Stimulated activated CD4-positive, alpha-beta T cell treated with anti-CD3 and anti-CD28 coated beads, Interleukin-1b, Interleukin-23, amount 100 ng/mL, for 48 hours (primary cell): ENCODE data around the gene SLC37A1.
A peak's percentile ranks its signal among the peaks of the same experiment; 100 is the strongest.

Experiments used
- DNase-seq: peaks from one replicate; pipeline ENCODE4 v3.0.0-alpha.2; 2020

SLC37A1 gene

DNA sequence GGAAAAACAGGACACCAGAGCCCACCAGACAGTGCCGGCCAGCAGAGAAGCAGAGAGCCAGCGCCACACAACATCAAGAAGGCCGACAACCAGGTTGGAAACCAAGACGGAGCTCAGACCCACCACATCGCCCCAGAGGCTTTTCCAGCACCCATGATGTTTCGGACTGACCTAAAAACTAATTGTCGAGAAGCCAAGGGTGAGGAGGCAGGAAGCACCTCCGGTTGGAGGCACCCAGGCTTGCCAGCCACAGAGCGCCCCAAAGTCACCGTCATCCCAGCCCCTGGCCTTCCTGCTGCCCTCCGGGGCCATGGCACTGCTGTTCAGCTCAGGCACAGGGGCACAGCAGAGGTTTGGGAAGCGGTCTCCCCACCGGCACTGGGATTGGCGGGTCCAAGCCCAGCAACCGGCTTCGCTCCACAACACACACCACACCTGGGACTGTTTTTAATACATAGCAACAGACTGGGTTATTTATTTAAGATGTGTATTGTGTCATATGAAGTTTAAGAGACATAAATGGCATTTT, 67.2 kb downstream of the SLC37A1 start:
- no peak for DNase-seq

DNA sequence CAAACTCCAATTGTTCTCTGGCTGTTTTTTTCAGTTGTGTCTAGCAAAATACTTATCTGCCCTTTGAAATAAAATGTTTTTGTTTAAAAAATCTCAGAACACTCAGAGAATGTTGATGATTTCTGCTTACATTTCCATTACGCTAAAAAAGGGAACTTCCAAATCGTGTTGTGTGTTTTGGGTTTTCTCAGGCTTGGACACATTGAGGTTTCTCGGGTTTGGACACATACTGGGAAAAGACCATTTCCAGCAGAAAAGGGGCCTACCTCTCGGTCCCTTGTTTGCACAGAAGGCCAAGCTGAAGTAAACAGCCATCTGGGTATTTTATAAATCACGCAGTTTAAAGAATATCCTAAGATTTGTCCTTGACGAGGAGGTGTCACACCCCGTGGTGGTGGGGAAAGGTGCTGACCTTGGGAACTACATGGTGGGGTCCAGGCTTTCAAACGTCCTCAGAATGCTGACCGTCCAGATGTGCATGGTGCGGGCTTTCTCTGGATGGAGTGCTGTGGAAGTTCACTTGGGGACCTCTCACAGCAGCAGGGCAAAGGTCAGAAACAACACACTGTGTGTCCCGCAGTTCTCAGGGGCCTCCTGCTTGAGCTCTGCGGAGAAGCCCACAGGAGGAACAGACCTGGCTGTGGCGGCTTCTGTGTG, 67.8 kb downstream of the SLC37A1 start:
- no peak for DNase-seq

DNA sequence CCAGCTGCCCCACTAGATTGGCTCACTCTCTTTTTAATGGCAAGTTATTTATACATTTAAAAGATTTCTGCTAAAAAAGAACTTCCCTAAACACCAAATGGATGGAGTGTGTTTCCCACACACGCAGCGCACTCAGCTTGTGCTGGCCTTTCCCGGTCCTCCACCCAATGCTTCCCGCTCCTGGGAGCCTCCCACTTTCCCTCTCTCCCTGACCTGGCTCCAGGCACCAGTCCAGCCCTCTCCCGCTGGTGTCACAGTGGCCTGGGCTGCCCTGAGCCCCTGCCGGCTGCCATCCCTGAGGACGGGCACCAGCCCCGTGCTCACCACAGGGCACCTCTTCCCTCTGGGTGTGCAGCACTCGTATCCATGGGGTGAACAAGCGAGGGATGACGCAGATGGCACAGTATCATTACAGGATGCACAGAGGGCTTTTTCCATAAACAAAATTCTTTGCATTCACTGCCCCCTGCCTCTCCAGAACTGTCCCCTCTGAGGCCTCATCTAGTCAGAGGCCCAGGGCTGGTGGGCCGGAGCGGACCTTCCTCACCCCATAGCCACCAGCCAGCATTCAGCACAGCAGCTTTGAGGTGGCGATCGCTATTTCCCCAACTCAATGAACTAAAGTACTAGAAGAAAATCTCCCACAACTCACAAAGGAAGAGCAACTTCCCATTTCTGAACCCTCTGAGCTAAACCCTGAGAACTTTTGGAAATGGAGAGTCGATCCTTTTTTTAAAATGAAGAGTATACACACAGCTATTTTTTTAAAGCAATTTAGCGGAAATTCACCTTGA, 68.5 kb downstream of the SLC37A1 start:
- DNase-seq, result no peak

DNA sequence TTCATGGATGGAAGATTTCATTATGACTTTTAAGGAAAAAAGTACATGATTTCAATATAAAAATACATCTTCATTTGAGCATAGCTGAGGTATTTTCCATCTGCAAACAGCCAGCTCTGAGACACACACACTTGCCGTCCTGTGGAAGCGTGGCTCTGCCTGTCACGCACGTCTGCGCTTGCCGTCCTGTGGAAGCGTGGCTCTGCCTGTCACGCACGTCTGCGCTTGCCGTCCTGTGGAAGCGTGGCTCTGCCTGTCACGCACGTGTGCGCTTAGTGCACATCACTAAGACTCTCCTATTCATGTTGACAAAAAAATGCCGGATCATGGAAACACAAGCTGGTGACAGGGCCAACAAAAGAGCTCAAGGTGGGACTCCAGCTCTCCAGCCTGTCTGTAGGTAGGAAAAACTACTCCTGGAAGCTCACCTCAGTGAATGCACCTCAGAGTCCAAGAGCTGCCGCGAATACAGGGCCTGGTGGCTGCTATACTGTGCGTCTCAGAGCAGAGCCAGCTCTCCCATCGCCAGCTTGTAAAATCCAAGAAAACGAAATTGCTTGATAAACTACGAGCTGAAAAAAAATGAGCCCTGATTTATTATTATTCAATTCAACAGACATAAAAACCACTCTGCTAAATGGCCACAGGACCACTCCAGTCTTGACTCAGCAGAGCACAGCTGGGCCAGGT, 69.3 kb downstream of the SLC37A1 start:
- no peak for DNase-seq

DNA sequence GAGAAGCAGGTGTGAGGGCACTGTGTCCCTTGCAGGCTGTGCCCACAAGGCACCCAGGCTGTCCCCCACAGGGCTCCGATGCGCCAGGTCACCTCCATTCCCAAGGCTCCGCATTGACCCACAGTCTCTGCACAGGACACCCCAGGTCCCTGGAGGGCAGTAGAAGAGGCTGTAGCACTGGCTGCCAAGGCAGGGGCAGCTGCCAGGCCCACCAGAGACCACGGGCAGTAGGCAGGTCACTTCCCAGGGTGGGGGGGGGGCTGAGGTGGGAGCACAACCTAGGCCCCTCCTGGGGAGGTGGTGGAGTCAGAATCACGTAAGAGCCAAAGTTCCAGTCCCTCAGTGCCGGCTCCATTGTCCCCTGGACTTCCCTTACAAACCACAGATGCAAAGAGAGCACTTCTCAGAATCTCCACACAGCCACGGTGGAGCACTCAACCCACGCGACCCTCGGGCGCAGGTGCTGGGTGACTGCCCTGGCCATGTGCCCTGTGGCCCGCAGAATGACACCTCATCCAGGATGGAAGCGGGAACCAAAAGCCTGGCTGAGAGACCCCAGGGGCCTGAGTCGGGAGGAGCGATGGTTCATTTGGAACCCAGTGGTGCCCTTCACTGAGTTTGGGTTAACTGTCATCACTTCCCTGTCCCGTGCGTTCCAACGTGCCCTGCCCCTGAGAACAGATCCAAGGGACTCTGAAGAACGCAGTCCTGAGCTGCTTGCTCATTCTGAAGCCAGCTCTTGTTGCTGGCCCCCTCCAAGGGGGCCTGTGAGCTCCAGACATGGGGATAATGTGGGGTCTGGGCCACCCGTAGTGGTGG, 70.0 kb downstream of the SLC37A1 start:
- no peak for DNase-seq

DNA sequence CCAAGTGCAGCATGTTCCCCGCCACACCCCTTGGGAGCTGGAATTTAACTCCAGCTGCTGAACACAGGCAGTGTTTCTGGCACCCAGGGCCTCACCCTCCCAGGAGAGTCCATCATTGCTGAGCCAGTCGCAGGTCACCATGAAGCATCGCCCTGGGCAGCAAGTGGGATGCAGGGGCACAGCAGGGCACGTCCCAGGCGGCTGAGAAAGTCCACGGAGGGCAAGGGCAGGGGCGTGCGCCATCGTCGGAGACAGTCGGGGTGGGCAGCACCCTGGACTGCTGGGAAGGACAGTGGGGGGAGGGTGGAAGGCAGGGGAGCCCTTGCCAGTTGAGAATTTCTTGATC, 70.6 kb downstream of the SLC37A1 start:
- no peak for DNase-seq

DNA sequence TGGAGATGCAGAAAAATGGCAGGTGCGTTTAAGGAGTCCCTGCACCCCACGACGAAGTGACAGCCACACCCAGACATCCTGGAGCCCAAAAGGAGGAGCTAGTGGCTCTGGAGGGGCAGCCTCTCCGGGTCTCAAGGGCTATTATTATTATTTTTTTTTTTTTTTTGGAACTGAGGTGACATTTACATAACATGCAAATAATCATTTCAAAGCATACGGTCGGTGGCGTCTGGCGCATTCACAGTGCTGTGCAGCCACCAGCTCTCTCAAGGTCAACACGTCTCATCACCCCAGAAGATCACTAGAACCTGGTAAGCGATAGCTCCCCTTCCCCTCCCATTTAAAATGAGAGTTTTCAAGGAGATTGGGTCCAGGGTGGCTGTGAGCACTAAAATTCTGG, 72.2 kb downstream of the SLC37A1 start:
- DNase-seq, result no peak

DNA sequence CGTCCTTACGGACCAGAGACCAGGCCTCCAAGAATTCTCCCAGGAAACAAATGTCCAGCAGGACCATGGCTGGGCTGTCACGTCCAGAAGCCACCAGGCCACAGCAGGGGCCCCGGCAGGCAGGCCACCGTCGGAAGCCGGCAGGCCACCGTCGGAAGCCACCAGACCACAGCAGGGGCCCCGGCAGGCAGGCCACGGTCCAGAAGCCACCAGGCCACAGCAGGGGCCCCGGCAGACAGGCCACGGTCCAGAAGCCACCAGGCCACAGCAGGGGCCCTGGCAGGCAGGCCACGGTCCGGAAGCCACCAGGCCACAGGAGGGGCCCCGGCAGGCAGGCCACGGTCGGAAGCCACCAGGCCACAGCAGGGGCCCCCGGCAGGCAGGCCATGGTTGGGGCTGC, 72.8 kb downstream of the SLC37A1 start:
- DNase-seq, result no peak

DNA sequence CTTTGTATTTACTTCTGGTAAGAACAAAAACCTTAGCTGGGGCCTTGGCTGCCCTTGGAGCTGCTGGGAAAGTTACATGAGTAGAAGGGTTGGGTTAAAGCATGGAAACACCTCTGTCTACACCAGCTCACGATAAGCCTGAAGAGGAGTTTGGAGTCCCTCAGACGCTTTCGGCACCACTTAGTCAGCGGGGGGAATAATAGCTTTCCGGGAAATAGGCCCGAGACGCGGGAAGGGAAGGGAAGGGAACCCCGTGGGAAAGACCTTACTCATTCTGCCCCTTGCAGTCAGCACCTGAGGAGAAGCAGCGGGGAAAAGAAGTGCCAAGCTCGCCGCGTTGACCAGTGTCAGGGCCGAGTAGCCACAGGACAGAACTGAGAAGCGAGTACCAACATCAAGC, 73.4 kb downstream of the SLC37A1 start:
- no peak for DNase-seq

DNA sequence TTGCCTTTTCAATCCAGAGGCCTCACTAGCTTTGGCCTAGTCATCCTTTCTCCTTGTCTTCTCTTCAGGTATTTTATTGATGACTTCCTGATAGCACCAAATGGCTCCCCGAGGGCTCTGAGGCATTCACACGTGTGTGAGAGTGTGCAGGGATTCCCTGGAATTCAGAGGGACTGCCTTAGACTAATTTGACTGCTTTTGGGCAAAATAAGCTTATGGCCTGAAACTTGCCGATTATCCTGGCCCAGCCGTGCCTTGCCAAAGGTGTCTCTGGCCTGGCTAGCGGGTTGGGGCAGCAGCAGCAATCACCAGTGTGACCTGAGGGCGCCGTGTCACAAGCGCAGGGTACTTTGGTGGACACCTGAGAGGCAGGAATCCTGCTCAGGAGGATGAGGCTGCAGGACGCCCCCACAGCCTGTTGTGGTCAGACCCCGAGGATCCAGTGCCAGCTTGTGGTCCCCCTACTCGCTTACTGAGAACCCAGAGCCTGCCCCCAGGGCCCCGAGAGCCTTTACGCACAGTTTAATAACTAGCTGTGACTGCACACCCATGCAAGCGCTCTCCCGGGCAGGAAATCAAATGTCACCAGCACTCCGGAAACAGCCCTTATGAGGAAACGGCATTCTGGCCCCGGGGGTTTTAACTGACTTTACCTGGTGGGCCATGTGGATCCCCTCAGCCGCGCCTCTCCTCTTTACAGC, 76.9 kb downstream of the SLC37A1 start:
- no peak for DNase-seq

DNA sequence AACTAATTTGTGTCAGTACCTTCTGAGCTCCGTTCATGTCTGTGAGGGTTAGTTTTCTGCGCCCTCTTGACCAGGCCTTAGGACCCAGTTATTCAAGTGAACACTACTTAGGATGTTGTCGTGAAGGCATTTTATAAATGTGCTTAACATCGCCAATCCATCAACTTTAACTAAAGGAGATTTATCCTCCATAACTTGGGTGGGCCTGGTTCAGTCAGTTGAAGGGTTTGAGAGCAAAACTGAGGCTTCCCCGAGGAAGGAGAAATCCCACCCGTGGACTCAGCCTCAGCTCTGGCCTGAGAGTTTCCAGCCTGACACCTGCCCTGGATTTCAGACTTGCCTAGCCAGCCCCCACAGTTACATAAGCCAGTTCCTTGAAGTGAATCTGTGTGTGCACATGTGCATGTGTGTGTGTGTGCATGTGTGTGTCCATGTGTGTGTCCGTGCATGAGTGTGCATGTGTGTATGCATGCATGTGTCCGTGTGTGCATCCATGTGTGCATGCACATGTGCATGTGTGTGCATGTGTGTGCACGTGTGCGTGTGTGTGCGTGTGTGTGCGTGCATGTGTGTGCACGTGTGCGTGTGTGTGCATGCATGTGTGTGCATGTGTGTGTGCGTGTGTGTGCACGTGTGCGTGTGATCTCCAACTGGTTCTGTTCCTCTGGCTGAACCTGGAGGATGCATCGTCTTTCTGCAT, 77.7 kb downstream of the SLC37A1 start:
- DNase-seq, result no peak

DNA sequence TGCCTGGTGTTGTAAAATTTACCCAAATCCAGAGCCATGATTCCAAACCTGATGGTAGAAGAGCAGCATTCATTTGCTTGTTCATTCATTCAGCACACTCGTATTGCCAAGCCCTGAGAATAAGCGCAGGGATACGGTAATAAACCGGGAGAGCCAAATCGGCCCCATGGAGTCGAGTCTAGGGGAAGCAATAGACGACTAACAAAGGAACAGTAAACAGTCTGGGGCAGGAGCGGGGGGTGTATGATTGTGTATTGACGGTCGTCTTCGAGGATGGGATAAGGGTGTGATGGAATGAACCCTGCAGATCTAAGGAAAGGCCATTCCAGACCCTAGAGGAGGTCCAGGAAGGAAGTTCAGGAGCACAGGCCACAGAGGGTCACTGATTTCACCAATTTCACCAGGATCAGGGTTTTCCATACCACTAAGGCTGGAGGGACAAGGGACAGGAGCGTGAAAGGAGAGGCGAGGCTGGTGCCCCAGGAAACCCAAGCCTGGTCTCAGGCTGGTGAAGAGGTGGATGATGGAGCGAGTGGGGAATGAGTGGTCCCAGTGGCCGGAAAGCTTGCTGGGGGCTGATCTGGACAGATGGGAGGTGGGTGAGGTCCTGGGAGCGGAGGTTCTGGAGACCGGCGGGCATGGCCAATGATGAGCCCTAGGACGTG, 78.6 kb downstream of the SLC37A1 start:
- no peak for DNase-seq

DNA sequence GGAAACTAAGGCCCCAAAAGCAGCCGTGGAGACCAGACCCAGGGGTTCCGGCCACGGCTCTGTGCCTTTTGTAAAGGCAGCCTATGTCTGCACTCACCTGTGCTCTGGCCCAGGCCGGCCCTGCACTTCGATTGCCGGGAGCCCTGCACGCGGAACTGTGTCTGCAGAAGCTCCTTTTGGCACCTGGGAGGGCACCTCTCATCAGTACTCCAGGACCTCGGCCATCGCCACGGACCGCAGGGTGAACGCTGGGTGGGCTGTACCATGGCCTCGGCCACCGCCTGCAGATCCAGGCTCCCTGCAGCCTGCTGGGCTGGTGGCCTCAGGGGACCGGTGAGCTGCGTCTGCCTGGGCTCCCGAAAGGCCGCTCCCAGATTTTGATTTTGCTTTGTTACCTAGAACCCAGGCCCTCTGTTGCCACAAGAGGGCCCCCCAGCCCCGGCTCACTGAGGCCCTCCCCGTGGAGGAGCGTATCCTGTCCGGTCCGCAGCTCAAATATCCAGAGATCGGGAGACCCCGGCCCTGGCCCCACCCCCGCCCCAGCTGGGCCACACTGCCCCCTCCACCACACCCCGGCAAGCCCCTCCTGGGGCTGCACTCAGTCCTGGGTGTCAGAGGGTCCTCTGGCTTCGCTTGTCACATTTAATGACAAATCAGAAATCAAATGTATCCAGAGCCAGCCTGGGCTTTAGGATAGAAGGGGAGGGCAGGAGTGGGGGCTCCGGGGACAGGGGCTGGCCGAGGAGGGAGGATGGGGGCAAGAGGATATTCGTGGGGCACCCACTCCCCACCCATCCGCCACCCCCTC, 79.6 kb downstream of the SLC37A1 start:
- peak; percentile 65 for DNase-seq

DNA sequence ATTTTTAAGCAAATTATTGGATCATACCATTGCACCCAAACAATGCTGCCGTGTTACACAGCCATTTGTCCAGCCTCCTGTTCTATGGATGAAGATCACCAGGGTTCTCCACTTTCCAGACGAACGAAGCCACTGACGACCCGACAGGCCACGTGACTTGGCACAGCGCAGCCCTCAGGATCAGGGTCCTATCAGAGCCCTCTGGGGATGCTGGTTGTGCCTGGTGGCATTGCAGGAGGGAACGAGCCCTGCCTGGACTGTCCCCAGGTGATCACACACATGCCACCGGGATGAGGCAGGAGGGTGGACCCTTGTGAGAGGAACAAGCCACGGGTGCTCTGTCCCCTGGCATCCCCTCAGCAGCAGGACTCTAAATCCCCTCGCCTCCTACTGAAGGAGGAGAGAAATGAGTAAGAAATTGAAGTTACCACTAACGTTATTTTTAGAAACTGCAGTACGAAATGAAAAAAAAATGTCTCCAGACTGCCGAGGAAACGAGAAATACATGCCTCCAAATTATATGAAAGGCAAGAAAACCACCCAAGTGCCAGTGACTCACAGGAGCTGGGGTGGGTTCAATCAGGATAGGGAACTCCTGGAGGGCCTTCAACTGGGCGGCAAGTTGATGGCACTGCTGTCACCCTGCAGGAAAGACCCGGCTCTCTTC, 81.1 kb downstream of the SLC37A1 start:
- DNase-seq, result no peak

DNA sequence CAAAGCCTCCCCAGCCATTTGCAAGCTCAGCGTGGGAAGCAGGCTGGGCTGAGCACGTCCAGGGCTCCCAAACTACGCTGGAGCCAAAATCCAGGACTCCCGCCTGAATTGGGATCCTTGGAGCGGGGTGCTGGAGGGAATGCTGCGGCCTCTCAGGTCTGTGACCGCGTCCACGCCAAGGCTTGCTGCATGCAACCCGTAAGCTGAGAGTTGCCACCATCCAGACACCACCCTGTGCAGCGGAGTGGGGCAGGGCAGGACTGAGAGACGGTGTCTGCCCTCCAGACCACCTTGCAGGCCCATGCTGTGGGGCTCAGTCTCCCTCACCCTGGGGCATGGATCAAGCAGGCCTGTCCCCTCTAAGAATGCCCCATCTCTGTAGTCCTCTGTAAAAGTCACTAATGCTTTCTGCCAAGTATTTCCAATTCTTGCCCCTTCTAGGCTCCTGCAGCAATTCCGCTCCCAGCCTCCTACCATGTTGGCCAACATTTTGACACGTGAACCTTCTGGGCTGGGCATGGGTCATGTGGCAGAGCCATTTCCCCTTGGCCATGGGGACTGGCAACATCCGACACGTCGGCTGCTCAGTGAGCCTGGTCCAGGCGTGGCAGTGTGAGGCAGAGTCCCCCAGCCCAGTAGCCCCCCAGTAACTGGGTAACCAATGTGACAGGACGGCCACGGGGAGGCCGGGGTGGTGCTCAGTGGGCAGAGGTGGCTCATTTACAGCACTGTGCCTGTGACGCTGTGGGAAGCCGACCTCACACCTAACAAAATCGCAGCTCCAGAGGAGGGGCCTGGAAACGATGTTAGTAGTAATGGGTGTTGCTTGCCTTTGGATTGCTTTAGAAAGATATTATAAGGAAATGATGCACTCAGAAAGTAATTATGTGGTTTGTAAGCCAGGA, 81.9 kb downstream of the SLC37A1 start:
- DNase-seq, result no peak

DNA sequence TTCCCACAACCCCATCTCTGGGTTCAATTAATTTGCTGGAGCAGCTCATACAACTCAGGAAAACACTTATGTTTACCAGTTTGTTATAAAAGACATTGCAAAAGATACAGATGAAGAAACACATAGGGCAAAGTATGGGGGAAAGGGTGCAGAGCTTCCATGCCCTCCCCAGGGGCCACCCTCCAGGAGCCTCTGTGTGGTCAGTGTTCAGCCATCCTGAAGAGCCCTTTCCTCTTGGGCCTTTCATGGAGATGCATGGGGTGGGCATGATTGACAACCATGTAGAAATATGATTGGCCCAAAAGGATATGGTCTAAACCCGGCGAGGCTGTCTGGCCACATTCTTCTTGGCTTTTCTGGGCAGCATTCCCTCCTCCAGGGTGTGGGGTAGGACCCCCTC, 83.0 kb downstream of the SLC37A1 start:
- no peak for DNase-seq

DNA sequence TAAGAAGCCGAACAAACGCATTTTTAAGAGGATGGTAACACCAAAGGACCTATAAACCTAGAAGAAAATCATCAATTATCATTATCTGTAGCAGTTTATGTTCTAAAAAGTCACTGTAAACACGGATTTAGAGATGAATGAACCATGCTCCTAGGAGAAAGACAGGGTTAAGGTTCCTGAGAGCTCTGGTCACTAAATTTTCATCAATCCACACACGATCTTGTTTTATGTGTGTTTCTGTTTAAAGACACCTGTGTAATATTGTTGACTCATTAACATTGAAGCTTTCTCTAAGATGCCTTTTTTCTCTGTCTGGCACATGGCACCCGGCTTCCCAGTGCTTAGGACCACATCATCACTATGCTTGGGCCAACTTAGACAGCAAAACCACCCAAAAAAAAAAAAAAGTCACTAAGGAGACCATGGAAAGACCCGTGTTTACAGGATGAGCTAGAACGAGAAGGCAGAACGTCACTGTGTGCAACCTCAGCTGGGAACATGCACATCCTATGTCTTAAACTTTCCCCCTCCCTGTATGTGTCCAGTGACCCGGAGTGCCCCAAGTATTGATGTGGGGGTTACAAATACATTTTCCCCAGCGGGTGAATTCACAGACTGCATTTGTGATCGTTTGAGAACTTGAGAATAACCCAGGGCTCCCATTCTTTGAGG, 84.0 kb downstream of the SLC37A1 start:
- DNase-seq, result no peak

DNA sequence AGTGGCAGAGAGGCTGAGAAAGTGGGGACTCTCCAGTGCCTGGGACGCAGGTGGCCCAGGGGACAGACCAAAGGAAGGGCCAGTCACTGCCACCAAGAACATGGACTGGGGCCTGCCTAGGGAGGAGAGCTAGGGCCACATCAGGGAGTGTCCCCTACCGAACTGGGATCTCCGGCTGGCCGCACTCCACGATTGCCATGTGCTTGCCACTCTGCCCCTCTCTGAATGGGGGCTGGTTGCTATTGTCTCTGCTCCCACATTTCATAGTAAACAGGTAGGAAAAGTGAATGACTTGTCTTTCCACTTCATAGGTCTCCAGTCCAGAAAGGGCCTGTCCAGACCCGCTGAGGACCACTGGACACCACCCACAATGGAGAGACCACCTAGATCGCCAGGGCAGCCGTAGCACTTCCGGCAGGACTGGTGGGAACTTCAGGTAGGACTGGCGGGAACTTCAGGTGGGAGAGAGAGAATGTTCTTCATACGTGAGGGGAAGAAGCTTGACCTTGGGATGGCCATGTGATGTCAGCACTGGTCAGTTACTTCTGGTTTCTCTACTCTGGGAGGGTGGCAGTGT, 84.6 kb downstream of the SLC37A1 start:
- DNase-seq, result no peak
